MM.1S (cell line): ENCODE measurements around the gene FLT4.

ENCODE experiments used
- DNase-seq: peaks from one replicate; pipeline ENCODE4 v3.0.0-alpha.2; 2015
- H2AFZ ChIP-seq: fragments of 300-600 bp; sonication (generic); 2 replicates; pipeline ENCODE4 v1.6.0; 2016; ENCODE audit warnings: antibody characterized with exemption, low read length
- H3F3A ChIP-seq: fragments of 300-600 bp; sonication (generic); 2 replicates; pipeline ENCODE4 v1.6.1; 2016; ENCODE audit warnings: mild to moderate bottlenecking, antibody characterized with exemption, low read length, moderate library complexity, mixed read lengths; ENCODE audit not compliant: insufficient read depth
- H3K27ac ChIP-seq: fragments of 300-600 bp; sonication (generic); 2 replicates; pipeline ENCODE4 v1.5.1; 2016; ENCODE audit warnings: mild to moderate bottlenecking, low read length
- H3K27me3 ChIP-seq: fragments of 300-600 bp; sonication (generic); replicated peaks from 2 replicates; pipeline ENCODE4 v1.6.0; 2016; ENCODE audit warnings: low read length; ENCODE audit not compliant: insufficient read depth
- H3K36me3 ChIP-seq: fragments of 300-600 bp; sonication (generic); replicated peaks from 2 replicates; pipeline ENCODE4 v1.6.1; 2016; ENCODE audit warnings: mild to moderate bottlenecking, low read length, mixed read lengths; ENCODE audit not compliant: insufficient read depth
- H3K4me1 ChIP-seq: fragments of 300-600 bp; sonication (generic); 2 replicates; pipeline ENCODE4 v1.6.1; 2016; ENCODE audit warnings: low read length, mixed read lengths
- H3K4me2 ChIP-seq: fragments of 300-600 bp; sonication (generic); 2 replicates; pipeline ENCODE4 v1.6.0; 2016; ENCODE audit warnings: low read depth, low read length
- H3K4me3 ChIP-seq: fragments of 300-600 bp; sonication (generic); 2 replicates; pipeline ENCODE4 v1.5.1; 2016; ENCODE audit warnings: low read length, mixed read lengths
- H3K79me2 ChIP-seq: fragments of 300-600 bp; sonication (generic); 2 replicates; pipeline ENCODE4 v1.6.1; 2016; ENCODE audit warnings: mixed run types, low read length, mixed read lengths
- H3K9ac ChIP-seq: fragments of 300-600 bp; sonication (generic); 2 replicates; pipeline ENCODE4 v1.6.1; 2016; ENCODE audit warnings: low read length, mixed read lengths
- H3K9me2 ChIP-seq: fragments of 300-600 bp; sonication (generic); replicated peaks from 2 replicates; pipeline ENCODE4 v1.6.1; 2016; ENCODE audit warnings: mild to moderate bottlenecking, low read length, mixed read lengths; ENCODE audit not compliant: insufficient read depth
- H3K9me3 ChIP-seq: fragments of 300-600 bp; sonication (generic); replicated peaks from 2 replicates; pipeline ENCODE4 v1.6.1; 2016; ENCODE audit warnings: mild to moderate bottlenecking, low read length, mixed read lengths; ENCODE audit not compliant: insufficient read depth
- H4K20me1 ChIP-seq: fragments of 300-600 bp; sonication (generic); 2 replicates; pipeline ENCODE4 v1.6.1; 2016; ENCODE audit warnings: mild to moderate bottlenecking, low read length, moderate library complexity, mixed read lengths; ENCODE audit not compliant: insufficient read depth
- CTCF ChIP-seq: fragments of 300-600 bp; sonication (generic); IDR thresholded peaks from 2 replicates; pipeline ENCODE4 v1.5.1; 2016; ENCODE audit warnings: antibody characterized with exemption, low read length, mixed read lengths
- EZH2 ChIP-seq: fragments of 300-600 bp; sonication (generic); optimal IDR thresholded peaks from 2 replicates; pipeline ENCODE3; 2017; ENCODE audit warnings: low read depth, mild to moderate bottlenecking, antibody characterized with exemption, low read length, mixed read lengths
- EZH2phosphoT487 ChIP-seq: fragments of 300-600 bp; sonication (generic); IDR thresholded peaks from 2 replicates; pipeline ENCODE4 v1.6.1; 2018; ENCODE audit warnings: antibody characterized with exemption, low read length

The FLT4 gene

GRCh38 chr5:180555168-180555921 lies 94.1 kb downstream of the FLT4 start:
- TF ChIP-seq CTCF = no peak
- no peak for TF ChIP-seq EZH2
- no peak for TF ChIP-seq EZH2phosphoT487
- Histone ChIP-seq H2AFZ (no peak overlapping the region), H3K4me2 (no peak overlapping the region), H3K79me2 (peaks cover 37% of the 10 kb centered on the region), H3K4me3 (no peak overlapping the region), H3K27ac (no peak overlapping the region), H3K36me3 (no peaks in the 10 kb centered on the region; the same call in 1 of the 2 replicates), H3K9ac (no peak overlapping the region), H3F3A (no peaks in the 10 kb centered on the region), H3K9me2 (no peaks in the 10 kb centered on the region), H3K27me3 (no peaks in the 10 kb centered on the region), H3K9me3 (no peaks in the 10 kb centered on the region), H3K4me1 (no peaks in the 10 kb centered on the region), H4K20me1 (peaks cover 3% of the 10 kb centered on the region; the same call in 1 of the 2 replicates)
- no peak for DNase-seq

GRCh38 chr5:180553530-180553929 lies 95.9 kb downstream of the FLT4 start:
- H3K27me3 ChIP-seq = no peaks in the 10 kb centered on the region
- H3K36me3 ChIP-seq = no peaks in the 10 kb centered on the region; the same call in 1 of the 2 replicates
- H3K27ac ChIP-seq = no peak overlapping the region
- no peak for DNase-seq
- H3K4me2 ChIP-seq = no peak overlapping the region
- no peak overlapping the region for H3K4me3 ChIP-seq
- no peaks in the 10 kb centered on the region for H3F3A ChIP-seq
- H3K4me1 ChIP-seq = no peaks in the 10 kb centered on the region
- H4K20me1 ChIP-seq = peaks cover 3% of the 10 kb centered on the region; the same call in 1 of the 2 replicates
- no peaks in the 10 kb centered on the region for H3K9me3 ChIP-seq
- no peaks in the 10 kb centered on the region for H3K9me2 ChIP-seq
- H3K9ac ChIP-seq = no peak overlapping the region
- TF ChIP-seq EZH2phosphoT487 (no peak), EZH2 (no peak), CTCF (no peak)
- peaks cover 32% of the 10 kb centered on the region for H3K79me2 ChIP-seq
- no peak overlapping the region for H2AFZ ChIP-seq
